Peyer's patch (tissue), 4 donors: ENCODE results near the gene LITAFD. TPM values are rescaled to one million over a fixed set of nuclear protein-coding genes. Genes with fewer than 3 reads are reported as not detected.

ENCODE experiments used
- DNase-seq, 3 donors: peaks; one replicate each; pipeline ENCODE4 v3.0.0-alpha.2; 2017 to 2019
- H3K27ac ChIP-seq, 4 donors: fragments of 200-600 bp; sonication (generic); one replicate each; pipeline ENCODE4 v1.5.1; 2016 to 2019
- H3K27me3 ChIP-seq, 2 donors: fragments of 200-600 bp; sonication (generic); one replicate each; pipeline ENCODE4 v1.5.1; 2019
- H3K36me3 ChIP-seq, 3 donors: fragments of 200-600 bp; sonication (generic); one replicate each; pipeline ENCODE4 v1.5.1; 2016 to 2019
- H3K4me1 ChIP-seq, 4 donors: fragments of 200-600 bp; sonication (generic); one replicate each; pipeline ENCODE4 v1.5.1; 2016 to 2019
- H3K4me3 ChIP-seq, 4 donors: fragments of 200-600 bp; sonication (generic); 1 replicate in 3 of 4; 2 replicates in 1 of 4; pipeline ENCODE4 v1.5.1; 2016 to 2019; ENCODE audit warnings: mild to moderate bottlenecking in 1 of 4
- H3K9me3 ChIP-seq, 4 donors: fragments of 200-600 bp; sonication (generic); one replicate each; pipeline ENCODE4 v1.5.1; 2016 to 2019; ENCODE audit warnings: mild to moderate bottlenecking in 1 of 4
- CTCF ChIP-seq, 6 experiments: fragments of 450-650 bp in 4 of 6; fragments of 200-600 bp in 2 of 6; sonication (generic) in 1 of 6; IDR thresholded peaks; one replicate each; pipeline ENCODE4 v1.5.1; 2017 to 2019; ENCODE audit warnings: antibody characterized with exemption in 6 of 6, mild to moderate bottlenecking in 3 of 6, moderate library complexity in 1 of 6
- POLR2A ChIP-seq, 2 donors: fragments of 450-650 bp; IDR thresholded peaks; one replicate each; pipeline ENCODE4 v1.5.1; 2017; ENCODE audit warnings: antibody characterized with exemption in 2 of 2, mild to moderate bottlenecking in 2 of 2, moderate library complexity in 2 of 2
- total RNA-seq, 4 donors: library from RNA; depleted of rRNA; stranded (reverse); fragments of >200 nt; gene quantifications; one replicate each; pipeline ENCODE4 v1.1.0, GENCODE V29; 2016

LITAFD gene
- total RNA-seq, 4 donors from 2014 or later, result not detected

GRCh38 chr16:8899709-8900317, 17.7 kb downstream of the LITAFD start:
- H3K36me3 ChIP-seq, result peaks cover 0 to 99% (median 0%) of the 10 kb centered on the region in 3 donors
- H3K27ac ChIP-seq, result no peak overlapping the region
- H3K27me3 ChIP-seq, result no peaks in the 10 kb centered on the region
- no peak overlapping the region for H3K4me3 ChIP-seq
- no peak for DNase-seq
- H3K9me3 ChIP-seq, result no peaks in the 10 kb centered on the region
- no peaks in the 10 kb centered on the region for H3K4me1 ChIP-seq
- TF ChIP-seq CTCF (IDR thresholded peaks at IDR 0.05) (no peak), POLR2A (IDR thresholded peaks at IDR 0.05) (no peak)

GRCh38 chr16:8900343-8900742, 18.2 kb downstream of the LITAFD start:
- Histone ChIP-seq H3K27ac (no peak overlapping the region), H3K9me3 (no peaks in the 10 kb centered on the region), H3K4me3 (no peak overlapping the region), H3K4me1 (no peaks in the 10 kb centered on the region), H3K27me3 (no peaks in the 10 kb centered on the region), H3K36me3 (peaks cover 0 to 99% (median 0%) of the 10 kb centered on the region in 3 donors)
- TF ChIP-seq CTCF (IDR thresholded peaks at IDR 0.05) (no peak), POLR2A (IDR thresholded peaks at IDR 0.05) (no peak)
- no peak for DNase-seq

- peaks cover 0 to 100% (median 0%) of the 10 kb centered on the region in 3 donors for H3K36me3 ChIP-seq
- H3K27me3 ChIP-seq, result no peaks in the 10 kb centered on the region
- H3K4me3 ChIP-seq, result no peak overlapping the region
- H3K27ac ChIP-seq, result no peak overlapping the region
- no peaks in the 10 kb centered on the region for H3K4me1 ChIP-seq
- H3K9me3 ChIP-seq, result no peaks in the 10 kb centered on the region
- TF ChIP-seq CTCF (IDR thresholded peaks at IDR 0.05) (no peak), POLR2A (IDR thresholded peaks at IDR 0.05) (no peak)
- DNase-seq, result no peak
These were observed 19.2 kb downstream of the LITAFD start for GRCh38 chr16:8901320-8901861.

GRCh38 chr16:8903004-8903403, 20.9 kb downstream of the LITAFD start:
- no peak for TF ChIP-seq POLR2A (IDR thresholded peaks at IDR 0.05)
- TF ChIP-seq CTCF (IDR thresholded peaks at IDR 0.05), result peak in 1 of 6 experiments; percentile 8
- Histone ChIP-seq H3K4me1 (no peaks in the 10 kb centered on the region), H3K36me3 (peaks cover 0 to 100% (median 0%) of the 10 kb centered on the region in 3 donors), H3K4me3 (no peak overlapping the region), H3K27ac (no peak overlapping the region), H3K9me3 (no peaks in the 10 kb centered on the region), H3K27me3 (no peaks in the 10 kb centered on the region)
- no peak for DNase-seq

GRCh38 chr16:8904018-8904430, 21.9 kb downstream of the LITAFD start:
- H3K4me3 ChIP-seq, result no peak overlapping the region
- peaks cover 0 to 100% (median 0%) of the 10 kb centered on the region in 3 donors for H3K36me3 ChIP-seq
- TF ChIP-seq CTCF (IDR thresholded peaks at IDR 0.05) (no peak), POLR2A (IDR thresholded peaks at IDR 0.05) (no peak)
- no peaks in the 10 kb centered on the region for H3K27me3 ChIP-seq
- H3K9me3 ChIP-seq, result no peaks in the 10 kb centered on the region
- peaks cover 0 to 7% (median 0%) of the 10 kb centered on the region in 4 donors for H3K4me1 ChIP-seq
- DNase-seq, result no peak
- H3K27ac ChIP-seq, result no peak overlapping the region
